HepG2 (cell line): ENCODE data around the gene CIB2. TPM values are rescaled to one million over a fixed set of nuclear protein-coding genes. Genes with fewer than 3 reads are reported as not detected.

Experiments used
- ARNT2 ChIP-seq: sonication (generic); formaldehyde crosslinking; IDR thresholded peaks from 2 replicates; pipeline ENCODE4 v1.8.0; 2022; ENCODE audit warnings: mild to moderate bottlenecking, low read depth, missing genetic modification reagents, moderate library complexity
- CCDC6 ChIP-seq: sonication (generic); formaldehyde crosslinking; IDR thresholded peaks from 2 replicates; pipeline ENCODE4 v1.8.1; 2022; ENCODE audit warnings: mild to moderate bottlenecking, missing genetic modification reagents, moderate library complexity
- ELF4 ChIP-seq: sonication (generic); formaldehyde crosslinking; IDR thresholded peaks from 2 replicates; pipeline ENCODE4 v1.5.0; 2020; ENCODE audit warnings: missing genetic modification reagents, mild to moderate bottlenecking, moderate library complexity, borderline replicate concordance
- FOXP4 ChIP-seq: sonication (generic); formaldehyde crosslinking; IDR thresholded peaks from 2 replicates; pipeline ENCODE4 v1.4.0; 2020; ENCODE audit warnings: missing genetic modification reagents
- GFI1 ChIP-seq: sonication (generic); formaldehyde crosslinking; IDR thresholded peaks from 2 replicates; pipeline ENCODE4 v1.5.0; 2020; ENCODE audit warnings: missing genetic modification reagents, mild to moderate bottlenecking, borderline replicate concordance
- GMEB2 ChIP-seq: IDR thresholded peaks from 2 replicates; pipeline ENCODE4 v1.6.1; 2016; ENCODE audit warnings: missing biosample characterization, missing genetic modification reagents, low read depth
- HOXA9 ChIP-seq: sonication (generic); formaldehyde crosslinking; IDR thresholded peaks from 2 replicates; pipeline ENCODE4 v1.8.1; 2022; ENCODE audit warnings: missing genetic modification reagents, mild to moderate bottlenecking, moderate library complexity, borderline replicate concordance
- KDM1A ChIP-seq: IDR thresholded peaks from 2 replicates; pipeline ENCODE4 v1.6.1; 2016; ENCODE audit warnings: missing compliant biosample characterization
- KDM2A ChIP-seq: sonication (generic); formaldehyde crosslinking; IDR thresholded peaks from 2 replicates; pipeline ENCODE4 v1.4.0; 2020; ENCODE audit warnings: low read depth, missing genetic modification reagents, borderline replicate concordance
- KDM5B ChIP-seq: sonication (generic); formaldehyde crosslinking; IDR thresholded peaks from 2 replicates; pipeline ENCODE4 v1.4.0; 2020; ENCODE audit warnings: missing genetic modification reagents, mild to moderate bottlenecking, borderline replicate concordance
- POLR2A ChIP-seq, 2 experiments: IDR thresholded peaks; 2 replicates each; pipeline ENCODE4 v1.6.1; 2011; ENCODE audit warnings: low read depth in 2 of 2, low read length in 2 of 2, mild to moderate bottlenecking in 1 of 2, moderate library complexity in 1 of 2; ENCODE audit not compliant: insufficient read depth in 1 of 2
- PRDM15 ChIP-seq: sonication (generic); formaldehyde crosslinking; IDR thresholded peaks from 2 replicates; pipeline ENCODE4 v1.4.0; 2020; ENCODE audit warnings: missing genetic modification reagents
- SMAD9 ChIP-seq: sonication (generic); formaldehyde crosslinking; IDR thresholded peaks from 2 replicates; pipeline ENCODE4 v1.5.1; 2020; ENCODE audit warnings: mild to moderate bottlenecking, missing genetic modification reagents
- SMYD3 ChIP-seq: sonication (generic); formaldehyde crosslinking; IDR thresholded peaks from 2 replicates; pipeline ENCODE4 v1.8.1; 2023; ENCODE audit warnings: mild to moderate bottlenecking, missing genetic modification reagents
- YEATS4 ChIP-seq: sonication (generic); formaldehyde crosslinking; IDR thresholded peaks from 2 replicates; pipeline ENCODE4 v1.4.0; 2020; ENCODE audit warnings: missing genetic modification reagents, borderline replicate concordance
- ZFAT ChIP-seq: sonication (generic); formaldehyde crosslinking; conservative IDR thresholded peaks from 2 replicates; pipeline ENCODE4 v1.8.1; 2023; ENCODE audit warnings: missing genetic modification reagents, inconsistent platforms
- ZNF513 ChIP-seq: sonication (generic); formaldehyde crosslinking; conservative IDR thresholded peaks from 2 replicates; pipeline ENCODE4 v1.5.0; 2020; ENCODE audit warnings: missing genetic modification reagents
- ZNF652 ChIP-seq: IDR thresholded peaks from 2 replicates; pipeline ENCODE4 v1.6.1; 2016; ENCODE audit warnings: low read depth, borderline replicate concordance
- polyA plus RNA-seq, 8 experiments: library from polyadenylated mRNA; depleted of rRNA in 3 of 8; stranded (reverse) in 7 of 8; unstranded in 1 of 8; fragments of >200 nt; fragmentation: Illumina TruSeq in 4 of 8; extraction: Trizol in 4 of 8; gene quantifications; 2 replicates each; pipeline versions ENCODE4 v1.2.1 to v1.2.3, GENCODE V29; 2011 to 2016; ENCODE audit warnings: low read depth in 4 of 8, missing spikeins in 1 of 8, mixed read lengths in 1 of 8; ENCODE audit not compliant: insufficient read depth in 1 of 8
- total RNA-seq, 5 experiments: library from RNA; depleted of rRNA; stranded (reverse); fragments of >200 nt; fragmentation: Illumina TruSeq; extraction: Trizol; gene quantifications; 2 replicates each; pipeline ENCODE4 v1.2.3, GENCODE V29; 2016; ENCODE audit warnings: low read depth in 1 of 5

CIB2 gene
- total and polyA plus RNA-seq, 2 of the 13 experiments (the other 11 are each of a cell fraction or from before 2014, with no cell fraction given), result 1.4 to 1.5 TPM

GRCh38 chr15:78131295-78132061 lies at the start of gene CIB2 (continued):
- TF ChIP-seq KDM2A, result peak; percentile 74; the same call in 1 of the 2 replicates
- no peak for TF ChIP-seq KDM1A (CRISPR knock-in tag)
- TF ChIP-seq SMYD3 (CRISPR knock-in tag), result no peak; the same call in 1 of the 2 replicates
- peak; percentile 81 for TF ChIP-seq YEATS4 (CRISPR knock-in tag)
- no peak for TF ChIP-seq HOXA9
- TF ChIP-seq CCDC6 (CRISPR knock-in tag), result peak; percentile 73; the same call in 1 of the 2 replicates
- TF ChIP-seq ZFAT, result no peak
- TF ChIP-seq ELF4, result no peak
- peak; percentile 14; the same call in 1 of the 2 replicates for TF ChIP-seq FOXP4 (CRISPR knock-in tag)
- no peak for TF ChIP-seq ZNF652 (CRISPR knock-in tag)
- TF ChIP-seq ZNF513 (CRISPR knock-in tag), result no peak
- peak in 1 of 2 experiments; percentile 79; a peak in 2 of 4 replicates for TF ChIP-seq POLR2A (IDR thresholded peaks at IDR 0.05; ENCODE audit: insufficient read depth in 1 of 2, low read depth in 2 of 2, low read length in 2 of 2)
- no peak for TF ChIP-seq SMAD9 (CRISPR knock-in tag)
- TF ChIP-seq GMEB2 (CRISPR knock-in tag), result no peak
- no peak for TF ChIP-seq GFI1
- TF ChIP-seq ARNT2, result peak; percentile 81; the same call in 1 of the 2 replicates
- TF ChIP-seq KDM5B (CRISPR knock-in tag), result peak; percentile 82; the same call in 1 of the 2 replicates
- TF ChIP-seq PRDM15 (CRISPR knock-in tag), result peak; percentile 91
